Glutamatergic neuron (in vitro differentiated cells): ENCODE measurements around the gene BTBD2. TPM values are rescaled to one million over a fixed set of nuclear protein-coding genes. Genes with fewer than 3 reads are reported as not detected.

Experiments
- DNase-seq: peaks from one replicate; pipeline ENCODE4 v3.0.0; 2022
- H3K27ac Mint-ChIP-seq: one replicate; pipeline ENCODE4 v1.8.0; 2020; ENCODE audit warnings: mild to moderate bottlenecking, mixed read lengths, inconsistent platforms; ENCODE audit not compliant: unreplicated experiment
- H3K27me3 Mint-ChIP-seq: one replicate; pipeline ENCODE4 v1.8.0; 2020; ENCODE audit warnings: mild to moderate bottlenecking, moderate library complexity, mixed read lengths, inconsistent platforms; ENCODE audit not compliant: unreplicated experiment
- H3K36me3 Mint-ChIP-seq: one replicate; pipeline ENCODE4 v1.8.0; 2020; ENCODE audit warnings: mild to moderate bottlenecking, mixed read lengths, inconsistent platforms; ENCODE audit not compliant: unreplicated experiment
- H3K4me1 Mint-ChIP-seq: one replicate; pipeline ENCODE4 v1.8.0; 2020; ENCODE audit warnings: mild to moderate bottlenecking, low read depth, mixed read lengths, inconsistent platforms; ENCODE audit not compliant: unreplicated experiment
- H3K4me3 Mint-ChIP-seq: one replicate; pipeline ENCODE4 v1.8.0; 2020; ENCODE audit warnings: mild to moderate bottlenecking, mixed read lengths, inconsistent platforms; ENCODE audit not compliant: unreplicated experiment
- H3K9me3 Mint-ChIP-seq: one replicate; pipeline ENCODE4 v1.8.0; 2020; ENCODE audit warnings: mild to moderate bottlenecking, moderate library complexity, mixed read lengths, inconsistent platforms; ENCODE audit not compliant: unreplicated experiment
- total RNA-seq: library from RNA; stranded (reverse); fragmentation: NEBNext Ultra II Directional; extraction: Animal tissue kit (Norgen Biotek cat#: 25700); gene quantifications from one replicate; pipeline ENCODE4 v1.2.1, GENCODE V29; 2021; ENCODE audit not compliant: unreplicated experiment
- TF ChIP-seq, protein P1 (sequence below): fragments of 200-600 bp; sonication (generic); IDR thresholded peaks from one replicate; pipeline ENCODE4 v1.5.0; 2021; ENCODE audit not compliant: partially characterized antibody, unreplicated experiment

The BTBD2 gene
- total RNA-seq, 1 donor from 2014 or later = 70.4 TPM

DNA sequence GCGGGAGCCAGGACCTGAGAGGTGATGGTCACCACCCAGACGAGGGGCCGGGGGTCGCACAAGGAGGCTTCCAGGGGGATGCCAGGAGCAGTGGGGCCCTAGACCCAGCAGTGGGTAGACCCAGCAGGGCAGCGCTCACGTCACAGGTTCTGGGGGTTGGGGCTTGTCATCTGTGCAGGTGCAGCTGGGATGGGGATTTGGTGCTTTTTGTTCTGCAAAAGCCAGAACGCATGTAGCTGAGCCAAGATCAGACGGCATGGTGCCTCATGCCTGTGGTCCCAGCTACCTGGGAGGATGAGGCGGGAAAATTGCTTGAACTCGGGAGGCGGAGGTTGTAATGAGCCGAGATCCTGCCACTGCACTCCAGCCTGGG is 59.4 kb downstream of the BTBD2 start:
- Mint-ChIP-seq H3K4me1 (peaks cover 4% of the 10 kb centered on the region), H3K9me3 (peaks cover 6% of the 10 kb centered on the region), H3K27me3 (peaks cover 13% of the 10 kb centered on the region), H3K27ac (no peak overlapping the region), H3K4me3 (no peak overlapping the region), H3K36me3 (no peaks in the 10 kb centered on the region)
- TF ChIP-seq, protein P1, sequence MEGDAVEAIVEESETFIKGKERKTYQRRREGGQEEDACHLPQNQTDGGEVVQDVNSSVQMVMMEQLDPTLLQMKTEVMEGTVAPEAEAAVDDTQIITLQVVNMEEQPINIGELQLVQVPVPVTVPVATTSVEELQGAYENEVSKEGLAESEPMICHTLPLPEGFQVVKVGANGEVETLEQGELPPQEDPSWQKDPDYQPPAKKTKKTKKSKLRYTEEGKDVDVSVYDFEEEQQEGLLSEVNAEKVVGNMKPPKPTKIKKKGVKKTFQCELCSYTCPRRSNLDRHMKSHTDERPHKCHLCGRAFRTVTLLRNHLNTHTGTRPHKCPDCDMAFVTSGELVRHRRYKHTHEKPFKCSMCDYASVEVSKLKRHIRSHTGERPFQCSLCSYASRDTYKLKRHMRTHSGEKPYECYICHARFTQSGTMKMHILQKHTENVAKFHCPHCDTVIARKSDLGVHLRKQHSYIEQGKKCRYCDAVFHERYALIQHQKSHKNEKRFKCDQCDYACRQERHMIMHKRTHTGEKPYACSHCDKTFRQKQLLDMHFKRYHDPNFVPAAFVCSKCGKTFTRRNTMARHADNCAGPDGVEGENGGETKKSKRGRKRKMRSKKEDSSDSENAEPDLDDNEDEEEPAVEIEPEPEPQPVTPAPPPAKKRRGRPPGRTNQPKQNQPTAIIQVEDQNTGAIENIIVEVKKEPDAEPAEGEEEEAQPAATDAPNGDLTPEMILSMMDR = no peak
- DNase-seq = no peak

DNA sequence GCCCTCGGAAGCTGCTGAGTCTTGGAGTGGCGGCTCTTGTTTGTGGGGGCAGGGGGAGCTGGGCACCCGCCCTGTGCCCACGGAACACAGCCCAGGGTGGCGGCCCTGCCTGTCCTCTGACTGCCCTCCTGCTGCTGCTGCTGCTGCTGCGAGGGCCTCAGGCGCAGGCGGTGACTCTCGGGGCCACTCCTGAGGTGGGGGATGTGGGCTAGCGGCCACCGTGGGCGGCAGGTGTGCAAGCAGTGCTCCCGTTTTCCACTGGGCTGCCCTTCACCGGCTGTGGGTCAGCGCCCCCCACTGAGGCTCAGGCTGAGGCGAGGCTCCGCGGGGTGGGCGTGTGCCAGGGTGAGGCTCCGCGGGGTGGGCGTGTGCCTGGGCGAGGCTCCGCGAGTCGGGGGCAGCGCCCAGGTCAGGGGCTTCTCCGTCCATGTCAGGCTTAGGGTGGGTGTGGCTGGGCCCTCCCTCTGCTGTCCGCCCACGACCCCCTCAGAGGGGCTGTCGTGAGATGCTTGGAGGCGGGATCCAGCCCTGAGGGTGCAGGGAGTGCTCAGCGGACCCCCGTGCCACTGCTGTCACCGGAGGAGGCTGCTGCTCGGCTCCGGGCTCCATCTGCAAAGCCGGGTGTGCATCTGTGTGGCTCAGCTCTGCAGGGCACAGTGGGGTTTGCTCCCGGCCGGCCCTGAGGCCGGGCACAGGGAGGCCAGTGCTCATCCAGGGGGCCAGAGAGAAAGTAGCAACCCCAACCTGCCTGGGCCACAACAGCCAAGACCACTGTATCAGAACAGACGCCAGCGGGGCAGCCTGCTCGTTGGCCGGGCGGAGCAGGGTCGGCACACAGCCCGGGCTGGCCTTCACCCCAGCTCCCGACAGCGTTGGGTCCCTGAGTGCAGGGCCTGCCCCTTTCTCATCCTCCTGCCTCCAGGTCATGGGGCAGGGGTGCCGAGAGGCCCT is 60.1 kb downstream of the BTBD2 start:
- TF ChIP-seq, protein P1 = no peak
- Mint-ChIP-seq H3K27ac (no peak overlapping the region), H3K4me1 (peaks cover 4% of the 10 kb centered on the region), H3K36me3 (no peaks in the 10 kb centered on the region), H3K4me3 (no peak overlapping the region), H3K9me3 (peaks cover 6% of the 10 kb centered on the region), H3K27me3 (peaks cover 11% of the 10 kb centered on the region)
- DNase-seq = no peak

DNA sequence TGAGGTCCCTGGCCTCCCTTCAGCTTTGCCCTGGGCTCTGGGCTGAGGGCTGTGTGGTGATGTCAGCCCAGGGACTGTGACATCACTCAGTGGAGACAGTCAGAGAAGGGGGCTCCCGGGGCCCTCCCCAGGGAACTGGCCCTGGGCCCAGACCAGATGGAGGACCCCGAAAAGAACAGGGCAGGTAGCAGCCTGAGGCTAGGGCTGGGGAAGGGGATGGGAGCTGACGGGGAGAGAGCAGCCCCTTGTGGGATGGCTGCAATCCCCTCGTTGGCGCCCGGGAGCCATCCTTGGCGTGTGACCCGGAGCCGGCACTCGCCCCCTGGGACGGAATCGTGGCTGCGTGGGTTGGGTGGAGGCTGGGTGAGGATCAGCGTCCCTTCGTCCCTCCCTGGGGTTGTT is 61.0 kb downstream of the BTBD2 start:
- H3K4me1 Mint-ChIP-seq = peaks cover 4% of the 10 kb centered on the region
- no peak for DNase-seq
- H3K4me3 Mint-ChIP-seq = no peak overlapping the region
- H3K9me3 Mint-ChIP-seq = peaks cover 6% of the 10 kb centered on the region
- H3K36me3 Mint-ChIP-seq = no peaks in the 10 kb centered on the region
- H3K27me3 Mint-ChIP-seq = peaks cover 9% of the 10 kb centered on the region
- no peak overlapping the region for H3K27ac Mint-ChIP-seq
- TF ChIP-seq, protein P1 = no peak

DNA sequence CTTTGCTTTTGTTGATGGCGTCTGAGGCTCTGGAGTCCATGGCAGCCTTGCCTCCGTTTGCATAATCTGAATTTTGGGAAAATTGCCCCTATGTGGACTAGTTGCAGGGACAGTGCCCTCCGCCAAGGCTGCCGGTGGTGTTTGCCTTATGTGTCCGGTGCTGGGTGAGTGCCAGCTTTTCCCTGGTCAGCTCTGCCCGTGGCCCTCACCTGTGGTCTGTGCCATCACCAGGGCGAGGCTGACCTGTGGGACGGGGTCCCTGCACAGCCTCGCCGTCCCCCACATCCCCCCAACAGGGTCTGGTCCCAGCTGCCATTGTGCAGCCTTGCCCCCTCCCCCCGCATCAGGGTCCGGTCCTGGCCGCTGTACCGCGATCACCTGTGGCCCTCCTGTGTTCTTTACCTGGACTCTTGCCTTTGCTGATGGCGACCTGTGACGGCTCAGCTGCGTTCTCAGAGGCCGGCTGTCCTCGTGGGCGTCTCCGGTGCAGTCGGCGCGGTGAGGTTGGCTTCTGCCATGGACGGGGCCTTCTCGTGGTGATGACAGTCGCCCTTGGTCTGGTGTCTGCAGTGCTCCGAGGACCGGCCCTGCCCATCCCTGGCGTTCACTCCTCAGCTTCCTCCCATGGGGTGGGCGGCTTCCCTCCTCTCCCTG is 61.9 kb downstream of the BTBD2 start:
- DNase-seq = no peak
- Mint-ChIP-seq H3K27me3 (peaks cover 7% of the 10 kb centered on the region), H3K27ac (no peak overlapping the region), H3K9me3 (peaks cover 5% of the 10 kb centered on the region), H3K4me1 (peaks cover 4% of the 10 kb centered on the region), H3K36me3 (no peaks in the 10 kb centered on the region), H3K4me3 (no peak overlapping the region)
- TF ChIP-seq, protein P1 = no peak

DNA sequence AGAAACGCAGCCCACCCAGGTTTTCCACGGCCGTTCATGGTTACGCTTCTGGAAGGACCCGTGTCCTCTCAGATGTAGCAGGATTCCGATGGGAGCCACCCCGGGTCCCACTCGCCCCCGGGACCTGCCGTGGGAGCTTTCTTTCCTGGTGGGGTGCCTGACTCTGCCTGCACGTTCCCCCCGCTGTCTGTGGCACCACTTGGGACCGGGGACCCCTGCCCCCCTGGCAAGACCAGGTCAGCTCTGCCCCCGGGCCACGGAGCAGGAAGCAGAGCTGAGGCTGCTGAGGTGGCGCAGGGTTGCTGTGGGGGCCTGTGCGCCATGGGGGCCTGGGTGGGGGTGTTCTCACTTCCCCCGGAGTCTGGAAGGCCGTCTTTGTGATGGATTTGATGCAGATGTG is 62.5 kb downstream of the BTBD2 start:
- Mint-ChIP-seq H3K27ac (no peak overlapping the region), H3K9me3 (peaks cover 5% of the 10 kb centered on the region), H3K27me3 (peaks cover 7% of the 10 kb centered on the region), H3K4me3 (no peak overlapping the region), H3K36me3 (no peaks in the 10 kb centered on the region), H3K4me1 (peaks cover 6% of the 10 kb centered on the region)
- TF ChIP-seq, protein P1 = no peak
- DNase-seq = no peak
